GM23248 (cell line): ENCODE data around the gene PDIA5.

Experiments used
- EZH2 ChIP-seq: fragments of 200-600 bp; sonication (generic); IDR thresholded peaks from 2 replicates; pipeline ENCODE4 v1.6.1; 2018; ENCODE audit warnings: antibody characterized with exemption, mild to moderate bottlenecking; ENCODE audit not compliant: insufficient read depth, poor library complexity, severe bottlenecking
- EZH2phosphoT487 ChIP-seq: fragments of 200-600 bp; sonication (generic); IDR thresholded peaks from 2 replicates; pipeline ENCODE4 v1.6.1; 2018; ENCODE audit warnings: antibody characterized with exemption, moderate library complexity, mild to moderate bottlenecking, low read depth; ENCODE audit not compliant: insufficient read depth

DNA sequence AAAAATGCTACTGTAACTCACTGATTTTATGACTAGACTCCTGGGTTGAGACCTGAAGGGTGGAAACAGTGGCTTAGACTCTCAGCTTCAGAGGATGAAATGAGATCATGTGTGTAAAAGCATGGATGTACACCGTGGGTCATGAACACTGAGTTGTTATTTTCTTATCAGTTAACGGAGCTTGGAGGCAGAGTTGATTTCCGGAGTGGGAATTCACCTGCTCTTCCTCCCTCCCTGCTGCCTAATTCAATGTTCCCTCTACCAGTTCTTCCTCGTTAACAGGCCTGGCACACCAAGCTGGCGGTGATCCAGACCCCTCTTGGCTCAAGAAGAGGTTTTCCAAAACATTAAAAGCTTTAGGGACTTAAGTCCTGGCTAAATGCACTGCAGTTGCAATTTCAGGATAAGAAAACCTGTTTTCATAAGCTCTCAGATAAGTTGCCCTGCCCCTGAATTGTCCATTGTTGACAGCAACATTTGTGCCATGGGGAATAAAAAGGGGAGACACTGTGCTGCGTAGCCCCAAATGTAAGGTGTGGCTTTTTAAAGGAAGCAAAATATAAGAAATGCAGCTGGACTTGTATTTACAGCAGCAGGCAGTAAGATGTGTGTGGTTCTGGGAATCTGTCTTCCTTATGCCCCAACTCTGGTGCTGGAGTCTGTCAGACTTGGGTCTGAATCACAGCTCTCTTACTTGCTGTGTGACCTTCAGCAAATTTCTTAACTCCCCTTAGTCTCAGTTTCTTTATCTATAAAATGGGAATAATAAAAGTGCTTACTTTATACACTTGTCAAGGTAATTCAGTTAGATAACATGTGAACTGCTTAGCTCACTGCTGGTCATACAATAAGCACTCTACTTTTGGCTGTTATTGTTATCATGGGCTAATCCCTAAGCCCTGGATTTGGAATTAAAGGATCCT, 9.9 kb downstream of the PDIA5 start:
- TF ChIP-seq EZH2phosphoT487 (no peak), EZH2 (no peak)
